HepG2 (cell line): ENCODE measurements around the gene TMC8. TPM values are rescaled to one million over a fixed set of nuclear protein-coding genes. Genes with fewer than 3 reads are reported as not detected.
A peak's percentile ranks its signal among the peaks of the same experiment; 100 is the strongest.

Experiments
- ATAC-seq: fragments of 200-7000 bp; cut with Tn5 transposase; 3 replicates; pipeline ENCODE4 v1.9.1; 2020; ENCODE audit warnings: mild to moderate bottlenecking, moderate library complexity
- BruUV-seq: library from RNA; stranded (reverse); fragments of 400-500 nt; replicated peaks from 2 replicates; lab custom pipeline; 2021; lab: Mats Ljungman, UMichigan
- CTCF ChIA-PET: fragments of 300-600 bp; formaldehyde crosslinking; extraction: SDS; loops from one replicate; lab custom pipeline; 2021; ENCODE audit warnings: low total read pairs, inconsistent platforms, low intra/inter-chr PET ratio; lab: Yijun Ruan, JAX
- POLR2A ChIA-PET: fragments of 350-600 bp; sonication (Branson Sonifier 250); formaldehyde crosslinking; loops from one replicate; lab custom pipeline; 2020; ENCODE audit warnings: antibody characterized with exemption, inconsistent platforms; lab: Yijun Ruan, JAX
- DNase-seq: peaks from one replicate; pipeline ENCODE4 v3.0.0-alpha.2; 2015; ENCODE audit warnings: low spot score
- FAIRE-seq: peaks from 3 replicates; lab custom pipeline; 2011; peaks lifted over from hg19 to GRCh38; lab: Jason Lieb, UNC
- H2AFZ ChIP-seq: one replicate; pipeline ENCODE4 v1.6.1; 2011; ENCODE audit warnings: low read length, inconsistent platforms
- H3K27ac ChIP-seq: fragments of 300-600 bp; 3 replicates; pipeline ENCODE4 v1.8.0; 2011; ENCODE audit warnings: mixed run types, mild to moderate bottlenecking, mixed read lengths, low read length, inconsistent platforms; ENCODE audit not compliant: insufficient read depth; ENCODE audit errors: extremely low read length
- H3K27me3 ChIP-seq, 2 experiments: fragments of 200-600 bp in 1 of 2; 2 replicates in 1 of 2; 3 replicates in 1 of 2; pipeline versions ENCODE4 v1.6.0 to v1.8.0; 2011; ENCODE audit warnings: low read length in 2 of 2, mild to moderate bottlenecking in 2 of 2, moderate library complexity in 2 of 2, inconsistent platforms in 1 of 2; ENCODE audit not compliant: insufficient read depth in 2 of 2, control insufficient read depth in 1 of 2
- H3K36me3 ChIP-seq, 2 experiments: fragments of 200-600 bp in 1 of 2; replicated peaks in 1 of 2; 2 replicates in 1 of 2; 3 replicates in 1 of 2; pipeline versions ENCODE4 v1.5.1 to v1.8.0; 2011; ENCODE audit warnings: low read length in 2 of 2, inconsistent platforms in 1 of 2; ENCODE audit not compliant: insufficient read depth in 2 of 2, control insufficient read depth in 1 of 2
- H3K4me1 ChIP-seq: 2 replicates; pipeline ENCODE4 v1.5.1; 2012; ENCODE audit warnings: low read length, inconsistent platforms; ENCODE audit not compliant: insufficient read depth
- H3K4me2 ChIP-seq: 2 replicates; pipeline ENCODE4 v1.6.0; 2011; ENCODE audit warnings: low read depth, low read length, inconsistent platforms
- H3K4me3 ChIP-seq, 3 experiments: fragments of 200-600 bp in 1 of 3; sonication (generic), shearing (Covaris generic) in 1 of 3; replicated peaks in 1 of 3; 2 replicates each; pipeline ENCODE4 v1.5.1; 2011 to 2016; ENCODE audit warnings: low read length in 3 of 3, inconsistent platforms in 2 of 3, low read depth in 2 of 3, mild to moderate bottlenecking in 2 of 3, control low read depth in 1 of 3, mixed read lengths in 1 of 3; ENCODE audit not compliant: insufficient read depth in 1 of 3
- H3K79me2 ChIP-seq: one replicate; pipeline ENCODE4 v1.6.1; 2011; ENCODE audit warnings: low read length, inconsistent platforms; ENCODE audit not compliant: insufficient read depth
- H3K9ac ChIP-seq: 2 replicates; pipeline ENCODE4 v1.6.0; 2011; ENCODE audit warnings: mild to moderate bottlenecking, low read depth, low read length, inconsistent platforms; ENCODE audit not compliant: insufficient read depth
- H3K9me3 ChIP-seq: 2 replicates; pipeline ENCODE4 v1.5.1; 2012; ENCODE audit warnings: mild to moderate bottlenecking, low read length
- H4K20me1 ChIP-seq: 2 replicates; pipeline ENCODE4 v1.6.0; 2011; ENCODE audit warnings: inconsistent platforms, mild to moderate bottlenecking, low read length, moderate library complexity; ENCODE audit not compliant: insufficient read depth
- CEBPZ ChIP-seq: IDR thresholded peaks from 2 replicates; pipeline ENCODE4 v1.6.1; 2012; ENCODE audit warnings: low read length, improper control_type of control experiment
- HNRNPLL ChIP-seq: fragments of 200-400 bp; formaldehyde crosslinking; IDR thresholded peaks from 2 replicates; pipeline ENCODE4 v1.6.1; 2017; ENCODE audit warnings: mild to moderate bottlenecking, low read depth, low read length; ENCODE audit not compliant: poor library complexity, severe bottlenecking
- SAFB2 ChIP-seq: sonication (generic); formaldehyde crosslinking; IDR thresholded peaks from 2 replicates; pipeline ENCODE4 v1.5.1; 2020; ENCODE audit warnings: missing genetic modification reagents, low read depth, mild to moderate bottlenecking, borderline replicate concordance
- SKI ChIP-seq: fragments of 450-650 bp; IDR thresholded peaks from one replicate; pipeline ENCODE4 v1.6.1; 2018; ENCODE audit warnings: mild to moderate bottlenecking; ENCODE audit not compliant: partially characterized antibody
- TMF1 ChIP-seq: sonication (generic); formaldehyde crosslinking; IDR thresholded peaks from 2 replicates; pipeline ENCODE4 v1.8.1; 2022; ENCODE audit warnings: low read depth, missing genetic modification reagents
- ZSCAN9 ChIP-seq: IDR thresholded peaks from 2 replicates; pipeline ENCODE4 v1.6.1; 2016; ENCODE audit warnings: borderline replicate concordance
- WGBS: methylation state at CpG from one replicate; pipeline ENCODE4 v1.1.6; 2017; ENCODE audit warnings: low lambda C conversion rate; 5-methylcytosine and 5-hydroxymethylcytosine counted together
- in situ Hi-C: cut with HindIII; loops from 2 replicates; pipeline ENCODE4 v1.10.0; 2017; ENCODE audit warnings: low pct_unique_long_range_greater_than_20kb; ENCODE audit not compliant: extremely low pct_ligation_motif_present
- intact Hi-C: fragments of 100-400 bp; cut with micrococcal nuclease; formaldehyde crosslinking; loops from one replicate; pipeline ENCODE4 v1.10.0; 2022; ENCODE audit not compliant: unreplicated experiment
- polyA plus RNA-seq, 8 experiments: library from polyadenylated mRNA; depleted of rRNA in 3 of 8; stranded (reverse) in 7 of 8; unstranded in 1 of 8; fragments of >200 nt; fragmentation: Illumina TruSeq in 4 of 8; extraction: Trizol in 4 of 8; gene quantifications; 2 replicates each; pipeline versions ENCODE4 v1.2.1 to v1.2.3, GENCODE V29; 2011 to 2016; ENCODE audit warnings: low read depth in 4 of 8, missing spikeins in 1 of 8, mixed read lengths in 1 of 8; ENCODE audit not compliant: insufficient read depth in 1 of 8
- total RNA-seq, 5 experiments: library from RNA; depleted of rRNA; stranded (reverse); fragments of >200 nt; fragmentation: Illumina TruSeq; extraction: Trizol; gene quantifications; 2 replicates each; pipeline ENCODE4 v1.2.3, GENCODE V29; 2016; ENCODE audit warnings: low read depth in 1 of 5

Gene TMC8
- total and polyA plus RNA-seq, 2 of the 13 experiments (the other 11 are each of a cell fraction or from before 2014, with no cell fraction given) = 0.53 to 7.8 TPM

DNA sequence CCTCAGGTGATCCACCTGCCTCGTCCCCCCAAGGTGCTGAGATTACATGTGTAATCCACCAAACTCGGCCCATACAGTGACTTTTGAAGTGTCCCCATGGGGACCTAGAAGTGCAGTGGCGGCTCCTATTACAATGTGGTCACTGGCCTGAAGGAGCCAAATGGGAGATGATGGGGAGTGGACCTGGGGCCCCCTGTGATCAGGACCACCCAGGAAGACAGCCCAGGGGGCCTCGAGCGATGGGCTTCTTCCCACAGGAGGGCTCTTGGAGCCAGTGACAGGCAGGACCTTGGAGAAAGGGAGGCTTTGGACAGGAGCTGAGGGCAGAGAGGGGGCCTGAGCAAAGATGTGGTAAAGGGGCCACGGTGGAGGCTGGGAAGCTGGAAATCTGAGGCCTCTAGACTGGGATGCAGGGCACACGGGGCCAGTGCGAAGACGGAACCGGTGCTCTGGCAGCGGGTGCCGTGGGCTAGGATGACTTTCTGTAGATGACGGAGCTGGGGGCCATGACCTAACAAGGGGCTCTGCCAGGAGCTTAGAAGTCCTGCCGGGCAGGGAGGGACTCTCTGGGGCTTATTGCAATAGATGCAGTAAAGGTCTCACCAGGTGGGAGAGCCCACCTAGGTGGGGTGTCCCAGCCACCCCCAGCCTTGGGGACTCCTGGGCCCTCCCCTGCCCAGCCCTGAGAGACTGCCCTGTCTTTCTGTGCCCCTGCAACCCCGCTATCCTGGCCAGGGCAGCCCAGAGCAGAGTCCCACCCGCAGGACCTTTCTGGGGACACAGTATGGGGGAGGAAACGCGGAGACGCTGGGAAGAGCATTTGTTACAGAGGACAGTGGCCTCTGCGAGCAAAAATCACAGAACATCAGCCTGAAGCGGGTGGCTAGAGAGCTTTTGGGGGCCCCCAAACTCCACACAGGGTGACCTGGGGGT lies 12.9 kb downstream of the TMC8 start:
- H3K9ac ChIP-seq = no peak overlapping the region
- no peak overlapping the region for H3K27ac ChIP-seq
- H3K4me2 ChIP-seq = peak overlapping the region; percentile 78; the same call in 1 of the 2 replicates

GRCh38 chr17:78144147-78144719 lies 13.7 kb downstream of the TMC8 start:
- WGBS = 18% methylated on average over 9 of the region's 11 CpGs
- DNase-seq (no peak), ATAC-seq (peak; percentile 5; the same call in 1 of the 3 replicates), FAIRE-seq (peak; percentile 54)
- Histone ChIP-seq H3K27me3 (peaks cover 9 to 26% of the 10 kb centered on the region in 2 experiments; a peak in 4 of 5 replicates), H4K20me1 (no peaks in the 10 kb centered on the region), H3K79me2 (no peaks in the 10 kb centered on the region), H3K27ac (no peak overlapping the region), H3K36me3 (no peaks in the 10 kb centered on the region), H3K9me3 (no peaks in the 10 kb centered on the region), H3K9ac (0 out of 2 replicates have a peak overlapping the region, but pooled peaks have one; percentile 10), H3K4me1 (peaks cover 90% of the 10 kb centered on the region), H3K4me3 (peak overlapping the region in 1 of 3 experiments; percentile 65; a peak in 1 of 6 replicates), H3K4me2 (peak overlapping the region; percentile 78), H2AFZ (no peak overlapping the region)
- BruUV-seq = no TSS peak
- in situ Hi-C loops = no loop called here
- ChIA-PET POLR2A (interaction anchor here (0.6 to 2.2 kb wide), 6 partner anchors 9 to 234 kb away, joined by 4 to 11 read pairs (median 6); partner anchors contain the start of genes AFMID, SYNGR2 and TK1), CTCF (no interaction called here)
- intact Hi-C loops = loop anchor here (5.0 kb wide), 2 partner anchors 698 to 783 kb away; partner anchors contain the start of genes TIMP2 and USP36
- no peak for TF ChIP-seq CEBPZ
- TF ChIP-seq SKI = no peak
- no peak for TF ChIP-seq HNRNPLL
- TF ChIP-seq SAFB2 (CRISPR knock-in tag) = peak; percentile 38; the same call in 1 of the 2 replicates

More for the DNA sequence above, 12.9 kb downstream of the TMC8 start:
- Histone ChIP-seq H3K27me3 (peaks cover 9 to 26% of the 10 kb centered on the region in 2 experiments; a peak in 4 of 5 replicates), H2AFZ (no peak overlapping the region), H3K36me3 (no peaks in the 10 kb centered on the region), H3K79me2 (no peaks in the 10 kb centered on the region), H3K4me3 (peak overlapping the region in 1 of 3 experiments; percentile 65; a peak in 1 of 6 replicates), H4K20me1 (no peaks in the 10 kb centered on the region), H3K4me1 (peaks cover 90% of the 10 kb centered on the region)
- ChIA-PET CTCF (no interaction called here), POLR2A (interaction anchor here (0.6 to 2.2 kb wide), 6 partner anchors 8 to 234 kb away, joined by 4 to 11 read pairs (median 6); partner anchors contain the start of genes AFMID, SYNGR2 and TK1)
- 49% methylated on average over 21 of the region's 21 CpGs for WGBS
- ATAC-seq = no peak
- BruUV-seq = no TSS peak
- DNase-seq = no peak
- TF ChIP-seq ZSCAN9 (CRISPR knock-in tag) = no peak
- TF ChIP-seq TMF1 = 0 out of 2 replicates have a peak, but pooled peaks have one; percentile 40
- TF ChIP-seq, all 625 proteins: peak for 1
- intact Hi-C loops = loop anchor here (5.0 kb wide), 2 partner anchors 699 to 784 kb away; partner anchors contain the start of genes TIMP2 and USP36
- in situ Hi-C loops = no loop called here
- FAIRE-seq = no peak
- no peaks in the 10 kb centered on the region for H3K9me3 ChIP-seq
